A549 (cell line): Measurements from ENCODE around the gene ACP5. TPM values are rescaled to one million over a fixed set of nuclear protein-coding genes. Genes with fewer than 3 reads are reported as not detected.

Source experiments
- ATAC-seq, 2 experiments: fragments of 200-7000 bp in 1 of 2; fragments of >200 bp in 1 of 2; cut with Nextera tagmentation in 1 of 2; cut with Tn5 transposase in 1 of 2; 3 replicates each; pipeline versions ENCODE4 v1.8.0 to v1.9.1; 2018 to 2020; ENCODE audit warnings: mild to moderate bottlenecking in 1 of 2, moderate library complexity in 1 of 2
- CTCF ChIA-PET: fragments of 300-600 bp; sonication (Branson Sonifier 250); formaldehyde crosslinking; extraction: SDS; loops from one replicate; lab custom pipeline; 2021; ENCODE audit warnings: antibody characterized with exemption, inconsistent platforms; lab: Yijun Ruan, JAX
- POLR2A ChIA-PET: fragments of 350-600 bp; formaldehyde crosslinking; extraction: SDS; loops from one replicate; lab custom pipeline; 2021; ENCODE audit warnings: antibody characterized with exemption, inconsistent platforms; lab: Yijun Ruan, JAX
- DNase-seq, 2 experiments: peaks; one replicate each; pipeline versions ENCODE4 v3.0.0 to v3.0.0-alpha.2; 2011 to 2016; ENCODE audit warnings: low read depth in 1 of 2, low spot score in 1 of 2
- FAIRE-seq: peaks from 2 replicates; lab custom pipeline; 2011; peaks lifted over from hg19 to GRCh38; lab: Jason Lieb, UNC
- H3K27ac ChIP-seq, 2 experiments: fragments of >200 bp; sonication (Bioruptor Twin); formaldehyde crosslinking; 3 replicates each; pipeline ENCODE4 v1.5.1; 2016 to 2017
- H3K4me1 ChIP-seq: fragments of >200 bp; sonication (Bioruptor Twin); formaldehyde crosslinking; 3 replicates; pipeline ENCODE4 v1.6.1; 2016
- H3K4me2 ChIP-seq: fragments of >200 bp; sonication (Bioruptor Twin); formaldehyde crosslinking; 3 replicates; pipeline ENCODE4 v1.6.1; 2016
- H3K4me3 ChIP-seq: fragments of >200 bp; sonication (Bioruptor Twin); formaldehyde crosslinking; 3 replicates; pipeline ENCODE4 v1.5.1; 2016
- H3K9me3 ChIP-seq: fragments of >200 bp; sonication (Bioruptor Twin); formaldehyde crosslinking; 3 replicates; pipeline ENCODE4 v1.6.1; 2016
- BHLHE40 ChIP-seq: IDR thresholded peaks from 2 replicates; pipeline ENCODE4 v1.6.1; 2012; ENCODE audit warnings: low read depth, low read length, inconsistent platforms
- CHD4 ChIP-seq: fragments of 200-600 bp; sonication (generic); IDR thresholded peaks from 2 replicates; pipeline ENCODE4 v1.6.1; 2016; ENCODE audit warnings: antibody characterized with exemption, mild to moderate bottlenecking, borderline replicate concordance
- ESRRA ChIP-seq: fragments of 150-350 bp; IDR thresholded peaks from 2 replicates; pipeline ENCODE4 v1.6.1; 2014; ENCODE audit warnings: mild to moderate bottlenecking, low read length, borderline replicate concordance
- FOSL2 ChIP-seq, 2 experiments: fragments of 450-650 bp in 1 of 2; fragments of >200 bp in 1 of 2; sonication (Bioruptor Twin) in 1 of 2; formaldehyde crosslinking; IDR thresholded peaks; 2 replicates each; pipeline versions ENCODE4 v1.5.0 to v1.6.1; 2016 to 2020; ENCODE audit warnings: mild to moderate bottlenecking in 1 of 2, moderate library complexity in 1 of 2
- GATA3 ChIP-seq: IDR thresholded peaks from 2 replicates; pipeline ENCODE4 v1.6.1; 2012; ENCODE audit warnings: borderline replicate concordance
- HDAC2 ChIP-seq: fragments of 200-600 bp; sonication (generic); IDR thresholded peaks from 2 replicates; pipeline ENCODE4 v1.6.1; 2016
- HEYL ChIP-seq: fragments of 250-450 bp; sonication (Bioruptor Pico); IDR thresholded peaks from 2 replicates; pipeline ENCODE4 v1.8.0; 2021; ENCODE audit warnings: mild to moderate bottlenecking, moderate library complexity
- JUN ChIP-seq, 2 experiments: fragments of >200 bp; sonication (Bioruptor Twin); formaldehyde crosslinking; IDR thresholded peaks; 2 replicates in 1 of 2; 3 replicates in 1 of 2; pipeline ENCODE4 v1.6.1; 2016 to 2017
- JUNB ChIP-seq: fragments of >200 bp; sonication (Bioruptor Twin); formaldehyde crosslinking; IDR thresholded peaks from 2 replicates; pipeline ENCODE4 v1.6.1; 2016
- KDM1A ChIP-seq: fragments of 200-600 bp; sonication (generic); IDR thresholded peaks from 2 replicates; pipeline ENCODE4 v1.6.1; 2016; ENCODE audit warnings: low read depth, mild to moderate bottlenecking
- MAZ ChIP-seq: fragments of 150-350 bp; IDR thresholded peaks from 2 replicates; pipeline ENCODE4 v1.6.1; 2014; ENCODE audit warnings: antibody characterized with exemption, low read depth, low read length, borderline replicate concordance
- MYC ChIP-seq: IDR thresholded peaks from 2 replicates; pipeline ENCODE4 v1.6.1; 2012; ENCODE audit warnings: mild to moderate bottlenecking, inconsistent platforms, low read length, improper control_type of control experiment, borderline replicate concordance
- NFE2L2 ChIP-seq: fragments of 150-350 bp; conservative IDR thresholded peaks from 2 replicates; pipeline ENCODE4 v1.6.1; 2014; ENCODE audit warnings: low read length
- NR3C1 ChIP-seq: fragments of >200 bp; sonication (Bioruptor Twin); formaldehyde crosslinking; IDR thresholded peaks from 3 replicates; pipeline ENCODE4 v1.6.1; 2017
- PHF8 ChIP-seq: fragments of 200-600 bp; sonication (generic); IDR thresholded peaks from 2 replicates; pipeline ENCODE4 v1.6.1; 2016; ENCODE audit warnings: low read depth, mild to moderate bottlenecking, antibody characterized with exemption, moderate library complexity, borderline replicate concordance
- POLR2AphosphoS2 ChIP-seq: conservative IDR thresholded peaks from 2 replicates; pipeline ENCODE4 v1.6.1; 2012; ENCODE audit warnings: low read length, improper control_type of control experiment, inconsistent platforms
- SMC3 ChIP-seq: fragments of >200 bp; sonication (Bioruptor Twin); formaldehyde crosslinking; IDR thresholded peaks from 3 replicates; pipeline ENCODE4 v1.6.1; 2018; ENCODE audit warnings: inconsistent platforms
- WGBS: methylation state at CpG from one replicate; pipeline ENCODE4 v1.1.6; 2017; ENCODE audit errors: missing lambda C conversion rate; 5-methylcytosine and 5-hydroxymethylcytosine counted together
- polyA plus RNA-seq, 4 experiments: library from polyadenylated mRNA; depleted of rRNA in 3 of 4; stranded (reverse); fragments of >200 nt; fragmentation: RNase III in 1 of 4; extraction: RNeasy Plus Mini Kit Qiagen cat#74134 plus additional on column Dnase treatment in 1 of 4; gene quantifications; 2 replicates in 3 of 4; 3 replicates in 1 of 4; pipeline ENCODE4 v1.2.3, GENCODE V29; 2011 to 2017
- TF ChIP-seq, protein P1 (sequence below): fragments of 450-650 bp; IDR thresholded peaks from 2 replicates; pipeline ENCODE4 v1.6.1; 2014; ENCODE audit warnings: antibody characterized with exemption
- TF ChIP-seq, protein P2 (sequence below): fragments of >200 bp; sonication (Bioruptor Twin); formaldehyde crosslinking; IDR thresholded peaks from 3 replicates; pipeline ENCODE4 v1.5.1; 2016
- TF ChIP-seq, protein P3 (sequence below): IDR thresholded peaks from 2 replicates; pipeline ENCODE4 v1.6.1; 2012

The ACP5 gene
- polyA plus RNA-seq, 2 of the 4 experiments (the other 2 are of a cell fraction), result 0.05 TPM; not detected in 1

DNA sequence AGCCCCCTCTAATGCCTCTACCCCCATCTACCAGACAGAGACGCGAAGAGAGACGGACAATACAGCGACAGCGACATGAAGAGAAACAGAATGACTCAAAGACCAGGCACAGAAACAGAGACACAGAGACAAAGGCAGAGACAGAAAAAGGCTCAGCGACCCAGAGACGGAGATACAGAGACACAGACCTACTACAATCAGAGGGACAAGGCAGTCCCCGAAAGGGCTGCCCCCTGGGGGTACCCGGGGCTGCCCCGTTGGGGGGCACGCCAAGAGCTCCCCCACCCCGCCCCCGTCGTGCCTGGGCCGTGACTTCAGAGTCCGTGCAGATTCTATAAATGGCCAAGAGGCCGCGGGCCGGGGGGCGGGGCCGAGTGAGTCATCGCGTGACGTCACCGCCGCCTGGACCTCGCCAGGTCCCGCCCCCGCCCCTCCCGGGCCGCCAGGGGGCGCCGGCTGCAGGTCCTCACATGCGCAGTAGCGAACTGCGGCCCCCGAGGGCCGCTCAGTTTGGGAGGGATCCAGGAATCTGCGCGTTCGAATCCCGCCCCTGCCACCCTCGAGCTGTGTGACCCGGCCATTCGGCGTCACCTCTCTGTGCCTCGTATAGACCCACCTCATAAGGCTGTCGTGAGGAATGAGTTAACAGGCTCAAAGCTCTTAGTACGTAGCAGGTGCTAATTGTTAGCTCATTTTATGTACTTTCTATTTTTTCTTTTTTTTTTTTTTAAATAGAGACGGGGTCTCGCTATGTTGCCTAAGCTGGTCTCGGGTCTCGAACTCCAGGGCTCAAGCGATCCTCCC is 41.5 kb downstream of the ACP5 start (continued):
- TF ChIP-seq NR3C1 (no peak), JUNB (peak; percentile 56; the same call in 1 of the 2 replicates), GATA3 (no peak), BHLHE40 (no peak), NFE2L2 (no peak), POLR2AphosphoS2 (no peak), ESRRA (no peak), MYC (no peak), SMC3 (peak; percentile 47; the same call in 2 of the 3 replicates), FOSL2 (IDR thresholded peaks at IDR 0.05) (peak; percentile 80), FOSL2 (CRISPR knock-in tag; IDR thresholded peaks at IDR 0.05) (peak; percentile 99), PHF8 (no peak), CHD4 (no peak)
- TF ChIP-seq, protein P1, sequence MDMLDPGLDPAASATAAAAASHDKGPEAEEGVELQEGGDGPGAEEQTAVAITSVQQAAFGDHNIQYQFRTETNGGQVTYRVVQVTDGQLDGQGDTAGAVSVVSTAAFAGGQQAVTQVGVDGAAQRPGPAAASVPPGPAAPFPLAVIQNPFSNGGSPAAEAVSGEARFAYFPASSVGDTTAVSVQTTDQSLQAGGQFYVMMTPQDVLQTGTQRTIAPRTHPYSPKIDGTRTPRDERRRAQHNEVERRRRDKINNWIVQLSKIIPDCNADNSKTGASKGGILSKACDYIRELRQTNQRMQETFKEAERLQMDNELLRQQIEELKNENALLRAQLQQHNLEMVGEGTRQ, result no peak
- TF ChIP-seq, protein P2, sequence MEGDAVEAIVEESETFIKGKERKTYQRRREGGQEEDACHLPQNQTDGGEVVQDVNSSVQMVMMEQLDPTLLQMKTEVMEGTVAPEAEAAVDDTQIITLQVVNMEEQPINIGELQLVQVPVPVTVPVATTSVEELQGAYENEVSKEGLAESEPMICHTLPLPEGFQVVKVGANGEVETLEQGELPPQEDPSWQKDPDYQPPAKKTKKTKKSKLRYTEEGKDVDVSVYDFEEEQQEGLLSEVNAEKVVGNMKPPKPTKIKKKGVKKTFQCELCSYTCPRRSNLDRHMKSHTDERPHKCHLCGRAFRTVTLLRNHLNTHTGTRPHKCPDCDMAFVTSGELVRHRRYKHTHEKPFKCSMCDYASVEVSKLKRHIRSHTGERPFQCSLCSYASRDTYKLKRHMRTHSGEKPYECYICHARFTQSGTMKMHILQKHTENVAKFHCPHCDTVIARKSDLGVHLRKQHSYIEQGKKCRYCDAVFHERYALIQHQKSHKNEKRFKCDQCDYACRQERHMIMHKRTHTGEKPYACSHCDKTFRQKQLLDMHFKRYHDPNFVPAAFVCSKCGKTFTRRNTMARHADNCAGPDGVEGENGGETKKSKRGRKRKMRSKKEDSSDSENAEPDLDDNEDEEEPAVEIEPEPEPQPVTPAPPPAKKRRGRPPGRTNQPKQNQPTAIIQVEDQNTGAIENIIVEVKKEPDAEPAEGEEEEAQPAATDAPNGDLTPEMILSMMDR, result peak; percentile 80

DNA sequence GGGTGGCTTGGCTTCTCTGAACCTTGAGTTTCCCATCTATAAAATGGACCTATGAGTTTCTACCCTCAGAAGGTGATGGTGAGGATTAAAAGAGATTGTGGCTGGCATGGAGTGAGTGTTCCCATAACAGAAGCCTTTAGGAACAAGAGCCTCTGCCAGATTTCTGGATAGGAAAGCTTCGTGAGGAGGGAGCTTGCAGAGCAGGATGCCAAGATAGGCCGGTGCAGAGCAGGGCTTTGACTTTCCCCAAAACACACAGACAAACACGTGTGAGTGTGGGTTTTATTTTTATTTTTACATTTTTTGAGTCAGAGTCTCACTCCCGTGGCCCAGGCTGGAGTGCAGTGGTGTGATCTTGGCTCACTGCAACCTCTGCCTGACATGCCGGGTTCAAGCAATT is 42.5 kb downstream of the ACP5 start:
- DNase-seq, result no peak
- Histone ChIP-seq H3K4me2 (no peak overlapping the region; the same call in 2 of the 3 replicates), H3K9me3 (no peaks in the 10 kb centered on the region), H3K4me1 (peaks cover 28% of the 10 kb centered on the region), H3K4me3 (no peak overlapping the region), H3K27ac (no peak overlapping the region; a peak in 3 of 6 replicates)
- no peak for FAIRE-seq
- ATAC-seq, result no peak
- ChIA-PET POLR2A (no interaction called here), CTCF (interaction anchor here (2.0 to 2.5 kb wide), 3 partner anchors 17 to 53 kb away, joined by 7 to 11 read pairs (median 9); partner anchors contain the start of gene ELOF1)
- 86% methylated on average over 5 of the region's 5 CpGs for WGBS
- no peak for TF ChIP-seq JUN (IDR thresholded peaks at IDR 0.05)
- TF ChIP-seq NR3C1, result no peak
- TF ChIP-seq ESRRA, result no peak
- TF ChIP-seq HDAC2, result no peak
- TF ChIP-seq HEYL (CRISPR knock-in tag), result no peak
- no peak for TF ChIP-seq MAZ
- TF ChIP-seq CHD4, result no peak
- TF ChIP-seq, protein P2, result no peak
- TF ChIP-seq KDM1A, result no peak
- TF ChIP-seq, protein P3, sequence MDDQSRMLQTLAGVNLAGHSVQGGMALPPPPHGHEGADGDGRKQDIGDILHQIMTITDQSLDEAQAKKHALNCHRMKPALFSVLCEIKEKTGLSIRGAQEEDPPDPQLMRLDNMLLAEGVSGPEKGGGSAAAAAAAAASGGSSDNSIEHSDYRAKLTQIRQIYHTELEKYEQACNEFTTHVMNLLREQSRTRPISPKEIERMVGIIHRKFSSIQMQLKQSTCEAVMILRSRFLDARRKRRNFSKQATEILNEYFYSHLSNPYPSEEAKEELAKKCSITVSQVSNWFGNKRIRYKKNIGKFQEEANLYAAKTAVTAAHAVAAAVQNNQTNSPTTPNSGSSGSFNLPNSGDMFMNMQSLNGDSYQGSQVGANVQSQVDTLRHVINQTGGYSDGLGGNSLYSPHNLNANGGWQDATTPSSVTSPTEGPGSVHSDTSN, result no peak
